Neural cell (in vitro differentiated cells): ENCODE results near the gene WDR31.

ENCODE experiments used
- EZH2 ChIP-seq: fragments of 200-600, 300-800 bp; shearing (Covaris generic), sonication (generic); IDR thresholded peaks from 2 replicates; pipeline ENCODE4 v1.6.1; 2014; ENCODE audit warnings: antibody characterized with exemption, low read length, borderline replicate concordance, mild to moderate bottlenecking; ENCODE audit not compliant: insufficient read depth, poor library complexity, severe bottlenecking
- TF ChIP-seq, protein P1 (sequence below): fragments of 450-650 bp; IDR thresholded peaks from 2 replicates; pipeline ENCODE4 v1.5.1; 2014; ENCODE audit warnings: antibody characterized with exemption, mild to moderate bottlenecking, moderate library complexity; ENCODE audit not compliant: poor library complexity, severe bottlenecking

DNA sequence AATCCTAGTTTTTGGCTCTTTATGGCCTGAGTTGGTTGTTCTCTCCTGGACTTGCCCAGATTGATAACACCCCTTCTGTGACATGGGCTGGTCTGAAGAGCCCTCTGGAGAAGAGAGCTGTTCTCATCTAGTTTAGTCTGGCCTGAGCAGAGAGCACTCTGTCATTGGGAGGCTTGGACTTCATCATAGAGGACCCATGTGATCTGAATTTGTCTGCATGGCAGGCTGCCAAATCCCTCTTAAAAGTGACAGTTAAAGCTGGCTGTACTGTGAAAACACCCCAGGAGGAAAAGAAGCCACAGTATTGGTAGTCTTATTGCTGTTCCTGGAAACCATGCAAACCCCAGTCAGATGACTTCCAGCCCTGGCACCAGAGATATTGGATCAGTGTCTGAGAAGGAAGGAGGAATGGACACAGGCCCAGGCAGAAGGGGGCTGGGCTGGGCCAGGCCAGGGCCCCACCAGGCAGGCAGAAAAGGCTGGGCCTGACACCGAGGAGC, 3.7 kb upstream of the WDR31 start:
- TF ChIP-seq, protein P1, sequence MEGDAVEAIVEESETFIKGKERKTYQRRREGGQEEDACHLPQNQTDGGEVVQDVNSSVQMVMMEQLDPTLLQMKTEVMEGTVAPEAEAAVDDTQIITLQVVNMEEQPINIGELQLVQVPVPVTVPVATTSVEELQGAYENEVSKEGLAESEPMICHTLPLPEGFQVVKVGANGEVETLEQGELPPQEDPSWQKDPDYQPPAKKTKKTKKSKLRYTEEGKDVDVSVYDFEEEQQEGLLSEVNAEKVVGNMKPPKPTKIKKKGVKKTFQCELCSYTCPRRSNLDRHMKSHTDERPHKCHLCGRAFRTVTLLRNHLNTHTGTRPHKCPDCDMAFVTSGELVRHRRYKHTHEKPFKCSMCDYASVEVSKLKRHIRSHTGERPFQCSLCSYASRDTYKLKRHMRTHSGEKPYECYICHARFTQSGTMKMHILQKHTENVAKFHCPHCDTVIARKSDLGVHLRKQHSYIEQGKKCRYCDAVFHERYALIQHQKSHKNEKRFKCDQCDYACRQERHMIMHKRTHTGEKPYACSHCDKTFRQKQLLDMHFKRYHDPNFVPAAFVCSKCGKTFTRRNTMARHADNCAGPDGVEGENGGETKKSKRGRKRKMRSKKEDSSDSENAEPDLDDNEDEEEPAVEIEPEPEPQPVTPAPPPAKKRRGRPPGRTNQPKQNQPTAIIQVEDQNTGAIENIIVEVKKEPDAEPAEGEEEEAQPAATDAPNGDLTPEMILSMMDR, result no peak
- TF ChIP-seq EZH2, result no peak
